ENCODE measurements around the gene HBEGF.

GRCh38 chr5:140299056-140299455 lies 47.3 kb downstream of the HBEGF start:
- TF ChIP-seq POLR2AphosphoS5 (IDR thresholded peaks at IDR 0.05): no peak
- no peak for TF ChIP-seq POLR2A (IDR thresholded peaks at IDR 0.05)
